ENCODE data around the gene ART5.
A peak's percentile ranks its signal among the peaks of the same experiment; 100 is the strongest.
"Not testable (repeated sequence)": the region's sequence is repeated elsewhere in the genome, so short reads cannot be mapped to it uniquely, and the experiment has no call there.

ART5 gene

GRCh38 chr11:3616721-3617460 is 24.9 kb downstream of the ART5 start:
- no peak for DNase-seq

GRCh38 chr11:3615998-3616397 is 25.8 kb downstream of the ART5 start:
- no peak for DNase-seq

GRCh38 chr11:3614742-3615171 is 27.0 kb downstream of the ART5 start:
- DNase-seq: peak; percentile 32 to 46

GRCh38 chr11:3613998-3614741 is 27.6 kb downstream of the ART5 start:
- no peak for DNase-seq

GRCh38 chr11:3611976-3612678 is 29.7 kb downstream of the ART5 start:
- DNase-seq: no peak

GRCh38 chr11:3610846-3611245 is 30.9 kb downstream of the ART5 start:
- DNase-seq: no peak

GRCh38 chr11:3609416-3610265 is 32.2 kb downstream of the ART5 start:
- peak; percentile 9 to 44 for DNase-seq

GRCh38 chr11:3605771-3606203 is 36.0 kb downstream of the ART5 start:
- no peak for DNase-seq

GRCh38 chr11:3605283-3605662 is 36.5 kb downstream of the ART5 start:
- DNase-seq: no peak

- DNase-seq: no peak
These were observed 37.6 kb downstream of the ART5 start for GRCh38 chr11:3604167-3604566.

- DNase-seq: not testable (repeated sequence)
These were observed 41.6 kb downstream of the ART5 start for GRCh38 chr11:3600201-3600600.

GRCh38 chr11:3597743-3598142 is 44.0 kb downstream of the ART5 start:
- not testable (repeated sequence) for DNase-seq

- not testable (repeated sequence) for DNase-seq
These were observed 50.5 kb downstream of the ART5 start for GRCh38 chr11:3591326-3591725.

GRCh38 chr11:3590193-3590592 is 51.6 kb downstream of the ART5 start:
- not testable (repeated sequence) for DNase-seq

- not testable (repeated sequence) for DNase-seq
These were observed 53.0 kb downstream of the ART5 start for GRCh38 chr11:3588776-3589175.

All from activated CD4-positive, alpha-beta T cell treated with anti-CD3 and anti-CD28 coated beads for 4 hours (primary cell).